A549 (cell line): Measurements from ENCODE around the gene JAKMIP1. TPM values are rescaled to one million over a fixed set of nuclear protein-coding genes. Genes with fewer than 3 reads are reported as not detected.

Experiments
- ATAC-seq, 2 experiments: fragments of 200-7000 bp in 1 of 2; fragments of >200 bp in 1 of 2; cut with Nextera tagmentation in 1 of 2; cut with Tn5 transposase in 1 of 2; 3 replicates each; pipeline versions ENCODE4 v1.8.0 to v1.9.1; 2018 to 2020; ENCODE audit warnings: mild to moderate bottlenecking in 1 of 2, moderate library complexity in 1 of 2
- CTCF ChIA-PET: fragments of 300-600 bp; sonication (Branson Sonifier 250); formaldehyde crosslinking; extraction: SDS; loops from one replicate; lab custom pipeline; 2021; ENCODE audit warnings: antibody characterized with exemption, inconsistent platforms; lab: Yijun Ruan, JAX
- POLR2A ChIA-PET: fragments of 350-600 bp; formaldehyde crosslinking; extraction: SDS; loops from one replicate; lab custom pipeline; 2021; ENCODE audit warnings: antibody characterized with exemption, inconsistent platforms; lab: Yijun Ruan, JAX
- DNase-seq, 2 experiments: peaks; one replicate each; pipeline versions ENCODE4 v3.0.0 to v3.0.0-alpha.2; 2011 to 2016; ENCODE audit warnings: low read depth in 1 of 2, low spot score in 1 of 2
- FAIRE-seq: peaks from 2 replicates; lab custom pipeline; 2011; peaks lifted over from hg19 to GRCh38; lab: Jason Lieb, UNC
- H3K27ac ChIP-seq, 2 experiments: fragments of >200 bp; sonication (Bioruptor Twin); formaldehyde crosslinking; 3 replicates each; pipeline ENCODE4 v1.5.1; 2016 to 2017
- H3K4me1 ChIP-seq: fragments of >200 bp; sonication (Bioruptor Twin); formaldehyde crosslinking; 3 replicates; pipeline ENCODE4 v1.6.1; 2016
- H3K4me2 ChIP-seq: fragments of >200 bp; sonication (Bioruptor Twin); formaldehyde crosslinking; 3 replicates; pipeline ENCODE4 v1.6.1; 2016
- H3K4me3 ChIP-seq: fragments of >200 bp; sonication (Bioruptor Twin); formaldehyde crosslinking; 3 replicates; pipeline ENCODE4 v1.5.1; 2016
- H3K9me3 ChIP-seq: fragments of >200 bp; sonication (Bioruptor Twin); formaldehyde crosslinking; 3 replicates; pipeline ENCODE4 v1.6.1; 2016
- CBX8 ChIP-seq: fragments of 200-600 bp; sonication (generic); IDR thresholded peaks from 2 replicates; pipeline ENCODE4 v1.6.1; 2016
- CHD2 ChIP-seq: fragments of 150-350 bp; IDR thresholded peaks from 2 replicates; pipeline ENCODE4 v1.6.1; 2014; ENCODE audit warnings: low read length; ENCODE audit not compliant: partially characterized antibody
- EP300 ChIP-seq, 2 experiments: fragments of >200 bp; sonication (Bioruptor Twin); formaldehyde crosslinking; IDR thresholded peaks; 2 replicates in 1 of 2; 3 replicates in 1 of 2; pipeline ENCODE4 v1.6.1; 2016 to 2017
- FOSL2 ChIP-seq, 2 experiments: fragments of 450-650 bp in 1 of 2; fragments of >200 bp in 1 of 2; sonication (Bioruptor Twin) in 1 of 2; formaldehyde crosslinking; IDR thresholded peaks; 2 replicates each; pipeline versions ENCODE4 v1.5.0 to v1.6.1; 2016 to 2020; ENCODE audit warnings: mild to moderate bottlenecking in 1 of 2, moderate library complexity in 1 of 2
- GATA3 ChIP-seq: IDR thresholded peaks from 2 replicates; pipeline ENCODE4 v1.6.1; 2012; ENCODE audit warnings: borderline replicate concordance
- HDAC2 ChIP-seq: fragments of 200-600 bp; sonication (generic); IDR thresholded peaks from 2 replicates; pipeline ENCODE4 v1.6.1; 2016
- HOXA7 ChIP-seq: fragments of 250-450 bp; sonication (Bioruptor Pico); IDR thresholded peaks from 2 replicates; pipeline ENCODE4 v1.5.0; 2020; ENCODE audit warnings: mild to moderate bottlenecking, moderate library complexity
- JUNB ChIP-seq: fragments of >200 bp; sonication (Bioruptor Twin); formaldehyde crosslinking; IDR thresholded peaks from 2 replicates; pipeline ENCODE4 v1.6.1; 2016
- KDM1A ChIP-seq: fragments of 200-600 bp; sonication (generic); IDR thresholded peaks from 2 replicates; pipeline ENCODE4 v1.6.1; 2016; ENCODE audit warnings: low read depth, mild to moderate bottlenecking
- MAFK ChIP-seq: fragments of 450-650 bp; IDR thresholded peaks from 2 replicates; pipeline ENCODE4 v1.6.1; 2014; ENCODE audit not compliant: partially characterized antibody
- MAZ ChIP-seq: fragments of 150-350 bp; IDR thresholded peaks from 2 replicates; pipeline ENCODE4 v1.6.1; 2014; ENCODE audit warnings: antibody characterized with exemption, low read depth, low read length, borderline replicate concordance
- PBX3 ChIP-seq: IDR thresholded peaks from 2 replicates; pipeline ENCODE4 v1.6.1; 2012
- RFX5 ChIP-seq: fragments of 450-650 bp; IDR thresholded peaks from 2 replicates; pipeline ENCODE4 v1.7.1; 2014; ENCODE audit warnings: antibody characterized with exemption, mild to moderate bottlenecking, moderate library complexity
- ZFP36 ChIP-seq: fragments of 450-650 bp; IDR thresholded peaks from 2 replicates; pipeline ENCODE4 v1.6.1; 2014; ENCODE audit warnings: borderline replicate concordance; ENCODE audit not compliant: partially characterized antibody
- WGBS: methylation state at CpG from one replicate; pipeline ENCODE4 v1.1.6; 2017; ENCODE audit errors: missing lambda C conversion rate; 5-methylcytosine and 5-hydroxymethylcytosine counted together
- polyA plus RNA-seq, 4 experiments: library from polyadenylated mRNA; depleted of rRNA in 3 of 4; stranded (reverse); fragments of >200 nt; fragmentation: RNase III in 1 of 4; extraction: RNeasy Plus Mini Kit Qiagen cat#74134 plus additional on column Dnase treatment in 1 of 4; gene quantifications; 2 replicates in 3 of 4; 3 replicates in 1 of 4; pipeline ENCODE4 v1.2.3, GENCODE V29; 2011 to 2017
- TF ChIP-seq, protein P1 (sequence below): IDR thresholded peaks from 2 replicates; pipeline ENCODE4 v1.6.1; 2012
- TF ChIP-seq, protein P2 (sequence below): fragments of 250-450 bp; sonication (Bioruptor Pico); IDR thresholded peaks from 2 replicates; pipeline ENCODE4 v1.5.0; 2021; ENCODE audit warnings: mild to moderate bottlenecking, moderate library complexity, borderline replicate concordance
- TF ChIP-seq, protein P3 (sequence below): fragments of 150-350 bp; IDR thresholded peaks from 2 replicates; pipeline ENCODE4 v1.6.1; 2014; ENCODE audit warnings: low read depth, mild to moderate bottlenecking, low read length
- TF ChIP-seq, protein P4 (sequence below): IDR thresholded peaks from 2 replicates; pipeline ENCODE4 v1.6.1; 2012; ENCODE audit warnings: low read depth, borderline replicate concordance
- TF ChIP-seq, protein P5 (sequence below): fragments of >200 bp; sonication (Bioruptor Twin); formaldehyde crosslinking; IDR thresholded peaks from 2 replicates; pipeline ENCODE4 v1.6.1; 2016

Gene JAKMIP1
- polyA plus RNA-seq, 2 of the 4 experiments (the other 2 are of a cell fraction): not detected

GRCh38 chr4:6229671-6230501, 29.5 kb upstream of the JAKMIP1 start:
- TF ChIP-seq HOXA7 (CRISPR knock-in tag): no peak
- TF ChIP-seq, protein P1, sequence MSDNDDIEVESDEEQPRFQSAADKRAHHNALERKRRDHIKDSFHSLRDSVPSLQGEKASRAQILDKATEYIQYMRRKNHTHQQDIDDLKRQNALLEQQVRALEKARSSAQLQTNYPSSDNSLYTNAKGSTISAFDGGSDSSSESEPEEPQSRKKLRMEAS: no peak
- no peak for TF ChIP-seq MAZ
- TF ChIP-seq, protein P2, sequence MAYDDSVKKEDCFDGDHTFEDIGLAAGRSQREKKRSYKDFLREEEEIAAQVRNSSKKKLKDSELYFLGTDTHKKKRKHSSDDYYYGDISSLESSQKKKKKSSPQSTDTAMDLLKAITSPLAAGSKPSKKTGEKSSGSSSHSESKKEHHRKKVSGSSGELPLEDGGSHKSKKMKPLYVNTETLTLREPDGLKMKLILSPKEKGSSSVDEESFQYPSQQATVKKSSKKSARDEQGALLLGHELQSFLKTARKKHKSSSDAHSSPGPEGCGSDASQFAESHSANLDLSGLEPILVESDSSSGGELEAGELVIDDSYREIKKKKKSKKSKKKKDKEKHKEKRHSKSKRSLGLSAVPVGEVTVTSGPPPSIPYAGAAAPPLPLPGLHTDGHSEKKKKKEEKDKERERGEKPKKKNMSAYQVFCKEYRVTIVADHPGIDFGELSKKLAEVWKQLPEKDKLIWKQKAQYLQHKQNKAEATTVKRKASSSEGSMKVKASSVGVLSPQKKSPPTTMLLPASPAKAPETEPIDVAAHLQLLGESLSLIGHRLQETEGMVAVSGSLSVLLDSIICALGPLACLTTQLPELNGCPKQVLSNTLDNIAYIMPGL: no peak
- TF ChIP-seq KDM1A: no peak
- TF ChIP-seq, protein P3, sequence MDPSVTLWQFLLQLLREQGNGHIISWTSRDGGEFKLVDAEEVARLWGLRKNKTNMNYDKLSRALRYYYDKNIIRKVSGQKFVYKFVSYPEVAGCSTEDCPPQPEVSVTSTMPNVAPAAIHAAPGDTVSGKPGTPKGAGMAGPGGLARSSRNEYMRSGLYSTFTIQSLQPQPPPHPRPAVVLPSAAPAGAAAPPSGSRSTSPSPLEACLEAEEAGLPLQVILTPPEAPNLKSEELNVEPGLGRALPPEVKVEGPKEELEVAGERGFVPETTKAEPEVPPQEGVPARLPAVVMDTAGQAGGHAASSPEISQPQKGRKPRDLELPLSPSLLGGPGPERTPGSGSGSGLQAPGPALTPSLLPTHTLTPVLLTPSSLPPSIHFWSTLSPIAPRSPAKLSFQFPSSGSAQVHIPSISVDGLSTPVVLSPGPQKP: no peak
- TF ChIP-seq ZFP36: no peak
- no peak for TF ChIP-seq PBX3
- TF ChIP-seq GATA3: no peak
- TF ChIP-seq, protein P4, sequence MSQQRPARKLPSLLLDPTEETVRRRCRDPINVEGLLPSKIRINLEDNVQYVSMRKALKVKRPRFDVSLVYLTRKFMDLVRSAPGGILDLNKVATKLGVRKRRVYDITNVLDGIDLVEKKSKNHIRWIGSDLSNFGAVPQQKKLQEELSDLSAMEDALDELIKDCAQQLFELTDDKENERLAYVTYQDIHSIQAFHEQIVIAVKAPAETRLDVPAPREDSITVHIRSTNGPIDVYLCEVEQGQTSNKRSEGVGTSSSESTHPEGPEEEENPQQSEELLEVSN: no peak
- TF ChIP-seq EP300 (IDR thresholded peaks at IDR 0.05): no peak
- TF ChIP-seq CHD2: no peak
- no peak for TF ChIP-seq JUNB
- TF ChIP-seq FOSL2 (IDR thresholded peaks at IDR 0.05): no peak
- TF ChIP-seq FOSL2 (CRISPR knock-in tag; IDR thresholded peaks at IDR 0.05): no peak
- TF ChIP-seq, protein P5, sequence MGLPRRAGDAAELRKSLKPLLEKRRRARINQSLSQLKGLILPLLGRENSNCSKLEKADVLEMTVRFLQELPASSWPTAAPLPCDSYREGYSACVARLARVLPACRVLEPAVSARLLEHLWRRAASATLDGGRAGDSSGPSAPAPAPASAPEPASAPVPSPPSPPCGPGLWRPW: no peak
- FAIRE-seq: no peak
- WGBS: 52% methylated on average over 15 of the region's 18 CpGs
- Histone ChIP-seq H3K4me2 (no peak overlapping the region), H3K9me3 (no peaks in the 10 kb centered on the region), H3K4me3 (no peak overlapping the region), H3K4me1 (no peaks in the 10 kb centered on the region), H3K27ac (no peak overlapping the region)
- ChIA-PET CTCF (interaction anchor here (1.2 to 1.5 kb wide), 2 partner anchors 20 to 30 kb away, joined by 4 read pairs; no protein-coding TSS in a partner anchor), POLR2A (no interaction called here)
- no peak for DNase-seq
- no peak for ATAC-seq

- no peak overlapping the region for H3K4me3 ChIP-seq
- FAIRE-seq (no peak), DNase-seq (no peak), ATAC-seq (no peak)
- WGBS: 20% methylated on average over 7 of the region's 7 CpGs
- TF ChIP-seq RFX5: no peak
- no peak for TF ChIP-seq CBX8
- no peak for TF ChIP-seq HDAC2
- TF ChIP-seq, protein P4: no peak
- no peak for TF ChIP-seq MAFK
- TF ChIP-seq GATA3: no peak
- TF ChIP-seq HOXA7 (CRISPR knock-in tag): no peak
- POLR2A ChIA-PET: no interaction called here
- H3K4me1 ChIP-seq: no peaks in the 10 kb centered on the region
- no peak overlapping the region for H3K4me2 ChIP-seq
- H3K27ac ChIP-seq: no peak overlapping the region
- CTCF ChIA-PET: interaction anchor here (1.2 kb wide), 1 partner anchor 31 kb away, joined by 4 read pairs; no protein-coding TSS in a partner anchor
- H3K9me3 ChIP-seq: no peaks in the 10 kb centered on the region
Measured at GRCh38 chr4:6229095-6229494, 28.7 kb upstream of the JAKMIP1 start.
